OCI-LY7 (cell line): ENCODE data around the gene ADAMTS17. TPM values are rescaled to one million over a fixed set of nuclear protein-coding genes. Genes with fewer than 3 reads are reported as not detected.

Source experiments
- BruUV-seq: library from RNA; stranded (reverse); fragments of 400-500 nt; replicated peaks from 2 replicates; lab custom pipeline; 2021; lab: Mats Ljungman, UMichigan
- CTCF ChIA-PET: fragments of 300-600 bp; sonication (Branson Sonifier 250); formaldehyde crosslinking; loops from one replicate; lab custom pipeline; 2022; ENCODE audit warnings: antibody characterized with exemption; ENCODE audit not compliant: unreplicated experiment; lab: Charles Lee
- POLR2A ChIA-PET: fragments of 300-600 bp; sonication (Branson Sonifier 250); formaldehyde crosslinking; loops from one replicate; lab custom pipeline; 2022; ENCODE audit warnings: antibody characterized with exemption; lab: Charles Lee
- DNase-seq: peaks from one replicate; pipeline ENCODE4 v3.0.0-alpha.2; 2015; ENCODE audit warnings: low spot score
- H2AFZ ChIP-seq: fragments of 200-600 bp; sonication (generic), shearing (Covaris generic); 2 replicates; pipeline ENCODE4 v1.6.1; 2014; ENCODE audit warnings: mild to moderate bottlenecking, antibody characterized with exemption, low read length, moderate library complexity
- H3K27ac ChIP-seq: fragments of 200-600 bp; sonication (generic); 2 replicates; pipeline ENCODE4 v1.5.1; 2014; ENCODE audit warnings: mixed run types, low read depth, mild to moderate bottlenecking, moderate library complexity, low read length, inconsistent platforms; ENCODE audit not compliant: poor library complexity, severe bottlenecking
- H3K36me3 ChIP-seq: fragments of 200-600 bp; sonication (generic); 2 replicates; pipeline ENCODE4 v1.6.1; 2014; ENCODE audit warnings: mild to moderate bottlenecking, antibody characterized with exemption, low read length, moderate library complexity, mixed read lengths; ENCODE audit not compliant: insufficient read depth
- H3K4me1 ChIP-seq: fragments of 200-600 bp; sonication (generic); 2 replicates; pipeline ENCODE4 v1.5.1; 2014; ENCODE audit warnings: mild to moderate bottlenecking, low read length; ENCODE audit not compliant: insufficient read depth, poor library complexity, severe bottlenecking
- H3K4me2 ChIP-seq: fragments of 200-600 bp; sonication (generic); 2 replicates; pipeline ENCODE4 v1.6.1; 2014; ENCODE audit warnings: mild to moderate bottlenecking, low read length
- H3K4me3 ChIP-seq: fragments of 200-600 bp; sonication (generic); 2 replicates; pipeline ENCODE4 v1.5.1; 2014; ENCODE audit warnings: mild to moderate bottlenecking, low read depth, low read length; ENCODE audit not compliant: poor library complexity, severe bottlenecking
- H3K79me2 ChIP-seq: fragments of 200-600 bp; sonication (generic); 2 replicates; pipeline ENCODE4 v1.6.1; 2016; ENCODE audit warnings: low read depth, mild to moderate bottlenecking, low read length, moderate library complexity, mixed read lengths; ENCODE audit not compliant: insufficient read depth
- H3K9me2 ChIP-seq: fragments of 200-600 bp; sonication (generic); 2 replicates; pipeline ENCODE4 v1.6.1; 2016; ENCODE audit warnings: mild to moderate bottlenecking, low read length, mixed read lengths; ENCODE audit not compliant: insufficient read depth
- H3K9me3 ChIP-seq: fragments of 200-600 bp; sonication (generic); 2 replicates; pipeline ENCODE4 v1.6.1; 2014; ENCODE audit warnings: mild to moderate bottlenecking, mixed run types, low read length, mixed read lengths
- H4K20me1 ChIP-seq: fragments of 200-600 bp; sonication (generic); 2 replicates; pipeline ENCODE4 v1.6.1; 2014; ENCODE audit warnings: mild to moderate bottlenecking, antibody characterized with exemption, low read length, moderate library complexity, mixed read lengths; ENCODE audit not compliant: insufficient read depth
- CTCF ChIP-seq: fragments of 200-600 bp; sonication (generic); conservative IDR thresholded peaks from 2 replicates; pipeline ENCODE4 v1.5.1; 2014; ENCODE audit warnings: mild to moderate bottlenecking, antibody characterized with exemption, low read length, moderate library complexity, mixed read lengths
- EZH2phosphoT487 ChIP-seq: fragments of 200-600 bp; sonication (generic); IDR thresholded peaks from 2 replicates; pipeline ENCODE4 v1.6.1; 2018; ENCODE audit warnings: low read depth, borderline replicate concordance, mild to moderate bottlenecking, mixed run types, antibody characterized with exemption, low read length, moderate library complexity, mixed read lengths
- intact Hi-C: fragments of 100-400 bp; cut with micrococcal nuclease; formaldehyde crosslinking; loops from one replicate; pipeline ENCODE4 v1.10.0; 2022; ENCODE audit not compliant: unreplicated experiment
- total RNA-seq, 2 experiments: library from RNA; depleted of rRNA in 1 of 2; stranded (reverse); fragments of >200 nt in 1 of 2; shearing (Covaris generic) in 1 of 2; gene quantifications; 2 replicates each; pipeline ENCODE4 v1.2.3, GENCODE V29; 2014 to 2022

Gene ADAMTS17
- total RNA-seq, 2 experiments from 2014 or later = not detected

DNA sequence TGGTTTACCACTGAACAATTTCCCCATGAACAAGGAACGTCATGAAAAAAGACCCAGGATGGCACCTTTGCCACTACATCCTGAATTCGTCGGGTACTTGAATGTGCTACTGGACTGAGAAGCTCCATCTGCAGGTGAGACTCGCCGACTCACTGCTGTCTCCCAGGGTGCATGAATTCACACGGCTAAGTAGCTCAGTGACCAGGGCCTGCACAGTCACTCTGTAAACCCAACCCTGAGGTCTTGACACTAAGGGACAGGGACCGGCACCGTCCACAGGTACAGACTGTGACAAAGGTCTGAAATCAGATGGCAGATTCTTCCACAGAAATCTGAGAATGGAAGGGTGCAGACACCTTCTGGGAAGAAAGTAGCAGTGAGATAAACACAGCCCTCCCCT lies 187.4 kb downstream of the ADAMTS17 start:
- ChIA-PET POLR2A (no interaction called here), CTCF (no interaction called here)
- no peaks in the 10 kb centered on the region for H3K79me2 ChIP-seq
- H3K9me2 ChIP-seq = no peaks in the 10 kb centered on the region
- H3K4me3 ChIP-seq = no peak overlapping the region
- H3K4me1 ChIP-seq = no peaks in the 10 kb centered on the region
- no peaks in the 10 kb centered on the region for H3K36me3 ChIP-seq
- H3K27ac ChIP-seq = no peak overlapping the region
- H4K20me1 ChIP-seq = no peaks in the 10 kb centered on the region
- BruUV-seq = no TSS peak
- H3K4me2 ChIP-seq = no peak overlapping the region
- intact Hi-C loops = no loop called here
- DNase-seq = no peak
- no peaks in the 10 kb centered on the region for H3K9me3 ChIP-seq
- H2AFZ ChIP-seq = no peak overlapping the region
- TF ChIP-seq EZH2phosphoT487 (no peak), CTCF (no peak)

DNA sequence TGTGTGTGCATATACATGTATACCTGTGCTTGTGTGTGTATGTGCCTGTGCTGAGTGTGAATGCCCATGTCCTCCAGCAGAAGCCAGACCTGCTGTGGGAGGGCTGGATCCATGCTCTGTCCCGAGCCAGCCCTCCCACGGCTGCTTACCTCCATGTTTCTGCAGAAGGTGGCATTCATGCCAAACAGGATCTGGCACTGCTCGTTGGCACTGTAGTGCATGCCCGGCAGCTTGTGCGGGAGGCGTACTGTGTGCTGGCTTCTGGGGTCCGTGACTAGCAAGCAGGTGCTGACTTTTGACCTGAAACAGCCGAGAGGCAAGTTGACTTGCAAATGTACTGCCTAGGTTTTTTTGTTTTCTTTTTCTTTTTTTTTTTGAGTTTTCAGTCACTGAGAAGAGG lies 189.3 kb downstream of the ADAMTS17 start:
- CTCF ChIA-PET = no interaction called here
- intact Hi-C loops = no loop called here
- no TSS peak for BruUV-seq

More for the DNA sequence above, 189.3 kb downstream of the ADAMTS17 start:
- no peak for DNase-seq
- Histone ChIP-seq H3K36me3 (no peaks in the 10 kb centered on the region), H3K9me3 (0 out of 2 replicates have a peak, but pooled peaks cover 5% of the 10 kb centered on the region), H3K27ac (no peak overlapping the region), H4K20me1 (no peaks in the 10 kb centered on the region), H3K4me3 (no peak overlapping the region), H3K9me2 (no peaks in the 10 kb centered on the region), H3K4me2 (no peak overlapping the region), H3K4me1 (no peaks in the 10 kb centered on the region), H3K79me2 (no peaks in the 10 kb centered on the region), H2AFZ (no peak overlapping the region)
- POLR2A ChIA-PET = no interaction called here
- TF ChIP-seq CTCF (no peak), EZH2phosphoT487 (no peak)
